WTC11 (cell line): ENCODE results near the gene SH3D21. TPM values are rescaled to one million over a fixed set of nuclear protein-coding genes. Genes with fewer than 3 reads are reported as not detected.
A peak's percentile ranks its signal among the peaks of the same experiment; 100 is the strongest.

Experiments
- ATAC-seq: fragments of 200-7000 bp; cut with Tn5 transposase; 2 replicates; pipeline ENCODE4 v1.10.0; 2021; ENCODE audit warnings: mild to moderate bottlenecking, moderate library complexity
- CTCF ChIA-PET: fragments of 300-600 bp; sonication (Branson Sonifier 250); formaldehyde crosslinking; loops from one replicate; lab custom pipeline; 2021; ENCODE audit warnings: antibody characterized with exemption; lab: Charles Lee
- POLR2A ChIA-PET: fragments of 350-600 bp; sonication (Branson Sonifier 250); formaldehyde crosslinking; loops from one replicate; lab custom pipeline; 2021; ENCODE audit warnings: antibody characterized with exemption; lab: Charles Lee
- DNase-seq: peaks from one replicate; pipeline ENCODE4 v3.0.0; 2021; ENCODE audit warnings: low spot score
- H3K27ac Mint-ChIP-seq: 2 replicates; pipeline ENCODE4 v1.8.0; 2021; ENCODE audit warnings: mixed read lengths
- H3K27me3 Mint-ChIP-seq: 2 replicates; pipeline ENCODE4 v1.8.0; 2021; ENCODE audit warnings: low read depth, mild to moderate bottlenecking, moderate library complexity, mixed read lengths
- H3K36me3 Mint-ChIP-seq: 2 replicates; pipeline ENCODE4 v1.8.0; 2021; ENCODE audit warnings: mixed read lengths
- H3K4me1 Mint-ChIP-seq: 2 replicates; pipeline ENCODE4 v1.8.0; 2022; ENCODE audit warnings: mixed read lengths
- H3K4me3 Mint-ChIP-seq: 2 replicates; pipeline ENCODE4 v1.8.0; 2021; ENCODE audit warnings: mild to moderate bottlenecking, moderate library complexity, mixed read lengths
- H3K9me3 Mint-ChIP-seq: 2 replicates; pipeline ENCODE4 v1.8.0; 2021; ENCODE audit warnings: mixed read lengths
- ATF1 ChIP-seq: sonication (generic); formaldehyde crosslinking; IDR thresholded peaks from 2 replicates; pipeline ENCODE4 v1.8.1; 2023; ENCODE audit warnings: mild to moderate bottlenecking, moderate library complexity, missing genetic modification reagents
- CBFB ChIP-seq: sonication (generic); formaldehyde crosslinking; IDR thresholded peaks from 2 replicates; pipeline ENCODE4 v1.8.1; 2022; ENCODE audit warnings: mild to moderate bottlenecking, low read depth, missing genetic modification reagents
- CREM ChIP-seq: sonication (generic); formaldehyde crosslinking; IDR thresholded peaks from 2 replicates; pipeline ENCODE4 v1.8.1; 2022; ENCODE audit warnings: mild to moderate bottlenecking, missing genetic modification reagents, moderate library complexity
- ELF4 ChIP-seq: sonication (generic); formaldehyde crosslinking; IDR thresholded peaks from 2 replicates; pipeline ENCODE4 v1.8.1; 2022; ENCODE audit warnings: low read depth, mild to moderate bottlenecking, moderate library complexity, missing genetic modification reagents
- EMX1 ChIP-seq: fragments of 250-450 bp; sonication (Bioruptor Pico); IDR thresholded peaks from 2 replicates; pipeline ENCODE4 v1.8.0; 2021; ENCODE audit warnings: mild to moderate bottlenecking
- ESRRA ChIP-seq: sonication (generic); formaldehyde crosslinking; IDR thresholded peaks from 2 replicates; pipeline ENCODE4 v1.8.1; 2022; ENCODE audit warnings: mild to moderate bottlenecking, missing genetic modification reagents, borderline replicate concordance
- GABPB1 ChIP-seq: sonication (generic); formaldehyde crosslinking; IDR thresholded peaks from 2 replicates; pipeline ENCODE4 v1.8.1; 2023; ENCODE audit warnings: mild to moderate bottlenecking, missing genetic modification reagents
- KAT7 ChIP-seq: sonication (generic); formaldehyde crosslinking; IDR thresholded peaks from 2 replicates; pipeline ENCODE4 v1.8.1; 2023; ENCODE audit warnings: missing genetic modification reagents, mild to moderate bottlenecking, borderline replicate concordance
- NFE2L1 ChIP-seq: sonication (generic); formaldehyde crosslinking; IDR thresholded peaks from 2 replicates; pipeline ENCODE4 v1.8.1; 2023; ENCODE audit warnings: missing genetic modification reagents
- NR1H2 ChIP-seq: sonication (generic); formaldehyde crosslinking; IDR thresholded peaks from 2 replicates; pipeline ENCODE4 v1.9.0; 2021; ENCODE audit warnings: mild to moderate bottlenecking, moderate library complexity, missing genetic modification reagents
- OVOL2 ChIP-seq: fragments of 250-450 bp; sonication (Bioruptor Pico); IDR thresholded peaks from 2 replicates; pipeline ENCODE4 v1.9.0; 2021; ENCODE audit warnings: mild to moderate bottlenecking, borderline replicate concordance
- SMAD3 ChIP-seq: sonication (generic); formaldehyde crosslinking; IDR thresholded peaks from 2 replicates; pipeline ENCODE4 v1.8.0; 2022; ENCODE audit warnings: missing genetic modification reagents, mild to moderate bottlenecking, borderline replicate concordance
- SP1 ChIP-seq: sonication (generic); formaldehyde crosslinking; conservative IDR thresholded peaks from 2 replicates; pipeline ENCODE4 v1.8.1; 2022; ENCODE audit warnings: missing genetic modification reagents
- TEAD1 ChIP-seq: sonication (generic); formaldehyde crosslinking; IDR thresholded peaks from 2 replicates; pipeline ENCODE4 v1.8.0; 2022; ENCODE audit warnings: mild to moderate bottlenecking, missing genetic modification reagents
- ZBTB21 ChIP-seq: sonication (generic); formaldehyde crosslinking; IDR thresholded peaks from 2 replicates; pipeline ENCODE4 v1.8.1; 2023; ENCODE audit warnings: mild to moderate bottlenecking, missing genetic modification reagents, borderline replicate concordance
- ZBTB43 ChIP-seq: sonication (generic); formaldehyde crosslinking; IDR thresholded peaks from 2 replicates; pipeline ENCODE4 v1.8.1; 2023; ENCODE audit warnings: mild to moderate bottlenecking, missing genetic modification reagents
- ZNF263 ChIP-seq: sonication (generic); formaldehyde crosslinking; IDR thresholded peaks from 2 replicates; pipeline ENCODE4 v1.8.1; 2022; ENCODE audit warnings: low read depth, mild to moderate bottlenecking, moderate library complexity, missing genetic modification reagents
- ZNF532 ChIP-seq: fragments of 250-450 bp; sonication (Bioruptor Pico); IDR thresholded peaks from 2 replicates; pipeline ENCODE4 v1.9.0; 2021; ENCODE audit warnings: mild to moderate bottlenecking, borderline replicate concordance
- total RNA-seq: library from RNA; stranded (reverse); gene quantifications from 3 replicates; pipeline ENCODE4 v1.2.3, GENCODE V29; 2021
- TF ChIP-seq, protein P1 (sequence below): sonication (generic); formaldehyde crosslinking; IDR thresholded peaks from 2 replicates; pipeline ENCODE4 v1.8.1; 2023; ENCODE audit warnings: mild to moderate bottlenecking, missing genetic modification reagents, moderate library complexity
- TF ChIP-seq, protein P2 (sequence below): sonication (generic); formaldehyde crosslinking; conservative IDR thresholded peaks from 2 replicates; pipeline ENCODE4 v1.8.1; 2023; ENCODE audit warnings: mild to moderate bottlenecking, low read depth, missing genetic modification reagents, moderate library complexity
- TF ChIP-seq, protein P3 (sequence below): sonication (generic); formaldehyde crosslinking; IDR thresholded peaks from 2 replicates; pipeline ENCODE4 v1.8.1; 2023; ENCODE audit warnings: mild to moderate bottlenecking, moderate library complexity, missing genetic modification reagents
- TF ChIP-seq, protein P4 (sequence below): sonication (generic); formaldehyde crosslinking; conservative IDR thresholded peaks from 2 replicates; pipeline ENCODE4 v1.8.1; 2022; ENCODE audit warnings: mild to moderate bottlenecking, missing genetic modification reagents

Gene SH3D21
- total RNA-seq, 1 experiment from 2014 or later, result 22.1 TPM

DNA sequence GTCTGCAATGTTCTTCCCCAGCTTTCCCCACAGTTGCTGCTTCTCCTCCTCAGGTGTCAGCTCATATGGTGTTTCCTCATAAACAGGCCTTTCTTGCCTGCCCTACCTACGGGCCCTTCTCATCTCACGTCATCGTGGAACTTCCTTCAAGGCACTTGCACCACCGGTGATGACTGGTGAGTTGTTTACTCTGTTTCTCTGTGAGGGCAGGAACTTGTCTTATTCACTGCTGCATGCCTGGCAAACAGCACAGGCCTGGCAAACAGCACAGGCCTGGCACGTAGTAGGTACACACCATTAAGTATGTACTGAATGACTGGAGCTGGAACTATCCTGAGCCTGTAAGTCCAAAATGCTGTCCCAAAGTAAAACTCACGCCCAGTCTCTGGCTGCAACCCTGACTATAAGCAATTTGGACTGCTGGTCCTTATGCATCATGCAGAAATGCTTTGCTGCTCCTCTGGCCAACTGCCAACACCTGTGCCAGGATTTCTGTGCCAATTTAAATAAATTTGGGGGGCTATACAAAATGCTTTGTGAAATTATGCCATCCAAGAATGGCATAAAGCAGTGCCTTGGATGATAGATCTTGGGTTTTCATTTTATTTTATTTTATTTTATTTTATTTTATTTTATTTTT, 53.9 kb downstream of the SH3D21 start:
- Mint-ChIP-seq H3K27ac (no peak overlapping the region; the same call in 1 of the 2 replicates), H3K4me1 (no peaks in the 10 kb centered on the region), H3K27me3 (no peaks in the 10 kb centered on the region), H3K36me3 (peaks cover 21% of the 10 kb centered on the region), H3K9me3 (no peaks in the 10 kb centered on the region), H3K4me3 (no peak overlapping the region)
- DNase-seq (no peak), ATAC-seq (no peak)
- TF ChIP-seq CREM (CRISPR knock-in tag), result no peak
- no peak for TF ChIP-seq KAT7 (CRISPR knock-in tag)
- TF ChIP-seq TEAD1 (CRISPR knock-in tag), result no peak
- no peak for TF ChIP-seq SP1 (CRISPR knock-in tag)
- TF ChIP-seq, protein P1, sequence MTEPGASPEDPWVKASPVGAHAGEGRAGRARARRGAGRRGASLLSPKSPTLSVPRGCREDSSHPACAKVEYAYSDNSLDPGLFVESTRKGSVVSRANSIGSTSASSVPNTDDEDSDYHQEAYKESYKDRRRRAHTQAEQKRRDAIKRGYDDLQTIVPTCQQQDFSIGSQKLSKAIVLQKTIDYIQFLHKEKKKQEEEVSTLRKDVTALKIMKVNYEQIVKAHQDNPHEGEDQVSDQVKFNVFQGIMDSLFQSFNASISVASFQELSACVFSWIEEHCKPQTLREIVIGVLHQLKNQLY (CRISPR knock-in tag), result no peak
- TF ChIP-seq ELF4 (CRISPR knock-in tag), result no peak
- TF ChIP-seq ZBTB21 (CRISPR knock-in tag), result no peak
- TF ChIP-seq ZNF263 (CRISPR knock-in tag), result no peak
- TF ChIP-seq ESRRA, result no peak
- TF ChIP-seq, protein P2, sequence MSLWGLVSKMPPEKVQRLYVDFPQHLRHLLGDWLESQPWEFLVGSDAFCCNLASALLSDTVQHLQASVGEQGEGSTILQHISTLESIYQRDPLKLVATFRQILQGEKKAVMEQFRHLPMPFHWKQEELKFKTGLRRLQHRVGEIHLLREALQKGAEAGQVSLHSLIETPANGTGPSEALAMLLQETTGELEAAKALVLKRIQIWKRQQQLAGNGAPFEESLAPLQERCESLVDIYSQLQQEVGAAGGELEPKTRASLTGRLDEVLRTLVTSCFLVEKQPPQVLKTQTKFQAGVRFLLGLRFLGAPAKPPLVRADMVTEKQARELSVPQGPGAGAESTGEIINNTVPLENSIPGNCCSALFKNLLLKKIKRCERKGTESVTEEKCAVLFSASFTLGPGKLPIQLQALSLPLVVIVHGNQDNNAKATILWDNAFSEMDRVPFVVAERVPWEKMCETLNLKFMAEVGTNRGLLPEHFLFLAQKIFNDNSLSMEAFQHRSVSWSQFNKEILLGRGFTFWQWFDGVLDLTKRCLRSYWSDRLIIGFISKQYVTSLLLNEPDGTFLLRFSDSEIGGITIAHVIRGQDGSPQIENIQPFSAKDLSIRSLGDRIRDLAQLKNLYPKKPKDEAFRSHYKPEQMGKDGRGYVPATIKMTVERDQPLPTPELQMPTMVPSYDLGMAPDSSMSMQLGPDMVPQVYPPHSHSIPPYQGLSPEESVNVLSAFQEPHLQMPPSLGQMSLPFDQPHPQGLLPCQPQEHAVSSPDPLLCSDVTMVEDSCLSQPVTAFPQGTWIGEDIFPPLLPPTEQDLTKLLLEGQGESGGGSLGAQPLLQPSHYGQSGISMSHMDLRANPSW, result no peak
- no peak for TF ChIP-seq NR1H2 (CRISPR knock-in tag)
- POLR2A ChIA-PET, result interaction anchor here (0.6 to 1.1 kb wide), 2 partner anchors 11 to 26 kb away, joined by 3 read pairs; no protein-coding TSS in a partner anchor
- CTCF ChIA-PET, result interaction anchor here (1.1 to 2.3 kb wide), 2 partner anchors 9 to 210 kb away, joined by 3 to 15 read pairs; no protein-coding TSS in a partner anchor

GRCh38 chr1:36365381-36365780, 59.2 kb downstream of the SH3D21 start:
- Mint-ChIP-seq H3K4me1 (peaks cover 24% of the 10 kb centered on the region), H3K4me3 (no peak overlapping the region), H3K27me3 (no peaks in the 10 kb centered on the region), H3K36me3 (no peaks in the 10 kb centered on the region; the same call in 1 of the 2 replicates), H3K27ac (peak overlapping the region; percentile 95), H3K9me3 (no peaks in the 10 kb centered on the region)
- ChIA-PET POLR2A (no interaction called here), CTCF (interaction anchor here (1.5 to 5.0 kb wide), 2 partner anchors 15 to 35 kb away, joined by 4 to 72 read pairs; no protein-coding TSS in a partner anchor)
- DNase-seq (no peak), ATAC-seq (no peak)
- TF ChIP-seq TEAD1 (CRISPR knock-in tag) (no peak), ZBTB43 (CRISPR knock-in tag) (no peak), ATF1 (no peak), SMAD3 (CRISPR knock-in tag) (no peak), OVOL2 (CRISPR knock-in tag) (no peak), GABPB1 (CRISPR knock-in tag) (no peak), CREM (CRISPR knock-in tag) (no peak), ZNF532 (CRISPR knock-in tag) (no peak), CBFB (CRISPR knock-in tag) (no peak), EMX1 (CRISPR knock-in tag) (no peak), NFE2L1 (CRISPR knock-in tag) (no peak)
- TF ChIP-seq, protein P3, sequence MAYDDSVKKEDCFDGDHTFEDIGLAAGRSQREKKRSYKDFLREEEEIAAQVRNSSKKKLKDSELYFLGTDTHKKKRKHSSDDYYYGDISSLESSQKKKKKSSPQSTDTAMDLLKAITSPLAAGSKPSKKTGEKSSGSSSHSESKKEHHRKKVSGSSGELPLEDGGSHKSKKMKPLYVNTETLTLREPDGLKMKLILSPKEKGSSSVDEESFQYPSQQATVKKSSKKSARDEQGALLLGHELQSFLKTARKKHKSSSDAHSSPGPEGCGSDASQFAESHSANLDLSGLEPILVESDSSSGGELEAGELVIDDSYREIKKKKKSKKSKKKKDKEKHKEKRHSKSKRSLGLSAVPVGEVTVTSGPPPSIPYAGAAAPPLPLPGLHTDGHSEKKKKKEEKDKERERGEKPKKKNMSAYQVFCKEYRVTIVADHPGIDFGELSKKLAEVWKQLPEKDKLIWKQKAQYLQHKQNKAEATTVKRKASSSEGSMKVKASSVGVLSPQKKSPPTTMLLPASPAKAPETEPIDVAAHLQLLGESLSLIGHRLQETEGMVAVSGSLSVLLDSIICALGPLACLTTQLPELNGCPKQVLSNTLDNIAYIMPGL (CRISPR knock-in tag), result no peak
- TF ChIP-seq, protein P4, sequence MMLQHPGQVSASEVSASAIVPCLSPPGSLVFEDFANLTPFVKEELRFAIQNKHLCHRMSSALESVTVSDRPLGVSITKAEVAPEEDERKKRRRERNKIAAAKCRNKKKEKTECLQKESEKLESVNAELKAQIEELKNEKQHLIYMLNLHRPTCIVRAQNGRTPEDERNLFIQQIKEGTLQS (CRISPR knock-in tag), result no peak
